HG03039 (cell line): ENCODE data around the gene SIGLECL1.

ENCODE experiments used
- ATAC-seq: cut with Tn5 transposase; IDR thresholded peaks from one replicate; pipeline ENCODE4 v1.9.1; 2021; ENCODE audit warnings: mild to moderate bottlenecking, moderate library complexity; ENCODE audit not compliant: unreplicated experiment

The SIGLECL1 gene

DNA sequence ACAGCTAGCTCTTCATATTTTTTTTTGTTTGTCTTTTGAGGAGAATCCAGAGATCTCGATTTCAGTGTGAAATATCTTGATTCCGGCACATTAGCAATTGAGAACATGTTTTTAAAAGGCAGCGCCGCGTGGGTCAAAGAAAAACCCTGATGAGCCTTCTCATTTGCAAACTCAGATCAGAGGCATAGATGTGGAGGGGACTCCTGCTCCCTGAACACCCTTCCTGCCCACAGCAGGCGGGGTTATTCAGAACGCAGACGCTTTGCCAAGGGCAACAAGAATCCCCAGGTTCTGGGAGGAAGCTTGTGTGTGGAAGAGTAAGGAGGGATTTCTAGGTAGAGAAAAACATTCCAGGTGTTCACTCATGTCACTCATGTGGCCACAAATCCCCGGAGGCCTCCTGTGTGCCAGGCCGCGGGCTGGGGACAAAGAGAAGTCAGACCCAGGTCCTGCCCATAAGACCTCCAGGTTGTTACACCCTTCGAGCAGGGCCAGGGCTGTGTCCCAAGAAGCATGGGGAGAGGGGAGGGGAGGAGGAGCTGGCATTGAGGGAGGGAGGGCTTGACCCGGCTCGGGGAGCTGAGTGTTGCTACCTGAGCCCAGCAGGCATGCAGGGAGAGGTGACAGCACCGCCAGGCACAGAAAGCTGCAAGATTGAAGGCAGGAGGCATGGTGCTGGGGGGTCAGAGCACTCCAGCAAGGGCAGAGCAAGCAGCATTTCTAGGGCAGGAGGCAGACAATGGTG, 44.7 kb downstream of the SIGLECL1 start:
- no peak for ATAC-seq

DNA sequence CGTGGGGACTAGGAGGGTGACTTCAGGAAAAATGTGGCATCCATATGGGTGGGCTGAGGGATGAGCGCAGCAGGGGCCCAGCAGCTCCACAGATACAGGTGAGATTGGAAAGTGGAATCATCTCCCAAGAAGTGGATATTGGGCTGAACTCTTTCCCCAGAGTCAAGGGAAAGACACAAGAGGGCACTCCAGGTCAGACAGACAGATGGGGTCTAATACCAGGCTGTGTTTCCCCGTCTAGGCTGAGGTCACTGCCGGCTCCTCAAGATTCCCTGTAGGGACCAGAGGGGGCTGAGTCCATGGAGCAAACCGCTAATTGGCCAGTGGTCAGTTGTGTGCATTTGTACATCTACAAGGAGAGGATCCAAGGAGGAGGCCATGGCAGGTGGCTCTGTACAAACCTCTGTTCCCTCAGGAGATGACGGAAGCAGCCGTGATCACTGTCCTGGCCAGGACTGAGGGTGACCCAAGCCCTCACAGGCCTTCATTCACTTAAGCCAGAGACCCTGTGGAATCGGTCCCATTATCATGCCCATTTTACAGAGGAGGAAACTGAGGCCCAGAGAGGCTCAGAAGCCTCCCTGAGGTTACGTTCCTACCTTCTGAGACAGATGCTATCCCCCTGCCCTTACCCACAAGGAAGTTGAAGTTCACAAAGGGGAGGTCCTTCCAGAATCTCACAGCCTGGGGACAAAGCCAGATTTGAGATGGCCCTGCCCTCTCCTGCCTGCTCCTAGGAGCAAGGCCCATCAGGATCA, 45.6 kb downstream of the SIGLECL1 start:
- no peak for ATAC-seq

DNA sequence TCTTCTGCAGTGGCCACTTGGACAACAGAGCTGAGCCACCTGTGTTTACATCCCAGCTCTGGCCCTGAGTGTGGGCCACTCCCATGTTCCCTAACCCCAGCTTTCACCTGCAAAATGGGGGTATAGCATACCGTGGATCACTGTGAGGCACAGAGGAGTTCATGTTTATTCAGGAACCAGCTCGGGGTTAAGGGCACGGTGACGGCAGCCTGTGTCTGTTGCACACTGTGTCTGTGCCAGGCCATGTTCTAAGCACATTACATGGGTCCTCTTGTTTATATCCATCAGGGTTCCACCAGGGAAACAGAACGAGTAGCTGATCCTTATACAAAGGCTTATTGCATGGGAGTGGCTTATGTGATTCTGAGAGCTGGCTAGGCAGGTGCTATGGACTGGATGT, 46.5 kb downstream of the SIGLECL1 start:
- no peak for ATAC-seq

DNA sequence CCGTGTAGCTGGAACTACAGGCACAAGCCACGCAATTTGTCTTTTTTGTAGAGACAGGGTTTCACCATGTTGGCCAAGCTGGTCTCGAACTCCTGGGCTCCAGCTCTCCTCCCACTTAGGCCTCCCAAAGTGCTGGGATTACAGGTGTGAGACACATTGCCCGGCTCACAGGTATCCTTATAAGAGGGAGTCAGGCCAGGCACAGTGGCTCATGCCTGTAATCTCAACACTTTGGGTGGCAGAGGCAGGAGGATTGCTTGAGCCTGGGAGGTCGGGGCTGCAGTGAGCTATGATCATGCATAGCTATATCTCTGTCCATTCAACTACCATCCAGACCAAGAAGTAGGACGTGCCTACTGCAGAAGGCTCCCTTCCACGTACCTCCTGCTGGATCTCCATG, 50.4 kb downstream of the SIGLECL1 start:
- no peak for ATAC-seq

DNA sequence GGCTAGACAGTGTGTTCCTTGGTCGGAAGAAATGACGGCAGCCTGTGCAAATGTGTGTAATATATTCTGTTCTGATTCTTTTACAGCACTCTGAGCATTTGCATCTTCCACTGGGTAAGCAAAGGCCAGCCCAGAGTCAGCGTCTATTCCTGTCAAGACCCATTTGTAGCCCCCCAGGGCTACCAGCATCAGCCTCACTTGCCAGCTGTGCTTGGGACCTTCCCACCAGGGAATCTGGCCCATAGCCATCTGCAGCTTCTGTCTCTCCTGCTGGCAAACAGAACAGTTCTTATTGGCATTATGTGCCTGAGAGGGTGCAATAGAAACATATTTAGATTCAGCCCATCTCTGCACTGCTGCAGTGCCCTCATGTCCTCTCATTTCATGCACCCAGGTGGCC, 54.6 kb downstream of the SIGLECL1 start:
- no peak for ATAC-seq

DNA sequence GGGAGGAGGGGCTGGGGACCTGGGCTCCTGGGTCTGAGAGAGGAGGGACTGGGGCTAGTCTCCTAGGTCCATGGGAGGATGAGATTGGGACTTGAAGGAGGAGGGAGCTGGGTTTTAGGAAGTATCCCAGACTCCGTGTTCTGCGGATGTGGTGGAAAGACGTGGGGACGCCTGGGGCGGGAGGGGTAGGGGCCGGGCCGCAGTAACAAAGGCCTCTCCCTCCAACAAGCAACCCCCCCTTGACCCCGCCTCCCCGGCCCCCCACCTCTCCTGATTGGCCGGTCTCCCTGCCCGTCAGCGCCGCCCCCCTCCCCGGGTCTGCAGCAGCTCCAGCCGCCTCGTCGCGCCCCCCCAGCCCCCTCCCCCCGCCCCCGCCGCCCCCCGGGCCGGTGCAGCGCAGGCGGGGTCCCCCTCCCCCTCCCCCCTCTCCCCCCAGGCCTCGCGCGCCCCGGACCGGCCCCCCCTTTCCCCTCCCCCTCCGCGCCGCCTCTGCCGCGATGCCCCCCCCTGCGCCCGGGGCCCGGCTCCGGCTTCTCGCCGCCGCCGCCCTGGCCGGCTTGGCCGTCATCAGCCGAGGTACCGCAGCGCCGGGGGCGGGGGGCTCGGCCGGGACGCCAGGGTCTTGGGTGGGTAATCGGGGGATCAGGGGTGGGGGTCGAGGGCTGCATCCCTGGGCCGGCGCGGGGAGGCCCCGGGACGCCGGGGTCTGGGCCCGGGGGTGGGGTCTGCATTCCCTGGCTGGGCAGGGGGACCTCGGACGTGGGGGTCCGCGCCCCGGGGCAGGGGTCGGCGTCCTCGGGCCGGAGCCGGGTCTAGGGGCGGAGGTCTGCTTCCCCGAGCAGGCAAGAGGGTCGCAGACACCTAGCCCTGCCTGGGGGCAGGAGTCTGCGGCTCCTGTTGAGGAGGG, 60.7 kb downstream of the SIGLECL1 start, which contains the start of gene IGLON5:
Gene IGLON5, plus strand, starts transcription at position 294 of the 907 bp plus-strand sequence. Its CDS starts 204 bp downstream, at position 498.
- no peak for ATAC-seq

- no peak for ATAC-seq
These were observed 65.8 kb downstream of the SIGLECL1 start for GRCh38 chr19:51316688-51317087.

DNA sequence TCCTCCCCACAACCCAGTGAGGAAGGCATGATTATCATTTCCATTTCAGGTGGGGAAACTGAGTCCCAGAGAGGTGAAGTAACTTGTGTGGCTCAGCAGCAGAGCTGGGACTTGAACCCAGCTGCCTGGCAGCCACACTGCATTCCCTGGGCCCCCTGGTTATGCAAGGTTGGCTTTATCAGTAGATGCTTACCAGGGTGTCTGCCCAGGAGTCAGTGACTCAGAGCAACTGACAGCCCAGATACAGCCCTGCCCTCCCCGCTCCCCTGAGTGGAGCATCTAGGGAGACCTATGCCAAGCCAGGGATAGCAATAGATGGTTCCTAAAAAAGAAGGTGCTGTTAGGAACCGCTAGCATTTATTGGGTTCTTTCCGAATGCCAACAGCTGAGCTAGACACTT, 66.5 kb downstream of the SIGLECL1 start:
- ATAC-seq, result no peak

- ATAC-seq, result no peak
These were observed 67.1 kb downstream of the SIGLECL1 start for GRCh38 chr19:51317968-51318367.
